ENCODE results near the gene KSR2.
A peak's percentile ranks its signal among the peaks of the same experiment; 100 is the strongest.
"Not testable (repeated sequence)": the region's sequence is repeated elsewhere in the genome, so short reads cannot be mapped to it uniquely, and the experiment has no call there.

KSR2 gene

DNA sequence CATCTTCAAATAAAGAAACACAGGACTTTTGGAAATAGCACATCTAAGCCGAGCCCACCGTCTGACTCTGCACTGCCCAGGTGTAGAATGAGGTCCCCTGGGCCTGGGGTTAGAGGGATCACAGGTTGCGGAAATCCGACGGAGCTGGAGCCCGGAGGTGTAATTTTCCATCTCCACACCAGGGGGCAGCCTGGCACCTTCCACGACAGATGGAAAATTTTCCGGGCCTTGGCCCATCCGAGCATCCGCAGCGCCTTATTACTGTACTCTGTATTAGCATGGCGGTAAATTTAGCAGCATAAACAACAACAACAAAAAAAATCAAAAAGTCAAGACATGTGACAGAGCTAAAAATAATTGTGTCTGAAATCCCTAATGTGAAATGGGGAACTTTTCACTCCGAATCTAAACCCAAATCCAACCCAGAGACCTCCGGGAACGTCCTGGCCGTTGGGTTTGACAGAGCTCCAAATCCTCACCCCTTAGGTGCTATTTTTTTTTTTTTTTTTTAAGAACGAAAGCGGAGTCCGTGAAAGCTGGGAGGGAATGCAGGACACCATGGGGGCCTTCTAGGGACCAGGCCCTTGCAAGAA, 93.9 kb downstream of the KSR2 start:
- H3K36me3 ChIP-seq = no peaks in the 10 kb centered on the region
- H3K4me1 ChIP-seq (ENCODE audit: control insufficient read depth in 1 of 2, insufficient read depth in 1 of 2, low read depth in 1 of 2, low read length in 1 of 2) = no peaks in the 10 kb centered on the region
- no peak overlapping the region for H3K27ac ChIP-seq
- H3K4me3 ChIP-seq (ENCODE audit: low read depth in 1 of 2, low read length in 1 of 2) = no peak overlapping the region
- no peaks in the 10 kb centered on the region for H3K9me3 ChIP-seq
- peak; percentile 36 for TF ChIP-seq CTCF (IDR thresholded peaks at IDR 0.05)
- peaks cover 44% of the 10 kb centered on the region for H3K27me3 ChIP-seq

- H3K4me1 ChIP-seq (ENCODE audit: control insufficient read depth in 1 of 2, insufficient read depth in 1 of 2, low read depth in 1 of 2, low read length in 1 of 2); H3K36me3 ChIP-seq; H3K9me3 ChIP-seq; H3K27ac ChIP-seq; H3K4me3 ChIP-seq (ENCODE audit: low read depth in 1 of 2, low read length in 1 of 2): not testable (repeated sequence)
- peaks cover 44% of the 10 kb centered on the region for H3K27me3 ChIP-seq
Measured at GRCh38 chr12:117874198-117874597, 94.6 kb downstream of the KSR2 start.

DNA sequence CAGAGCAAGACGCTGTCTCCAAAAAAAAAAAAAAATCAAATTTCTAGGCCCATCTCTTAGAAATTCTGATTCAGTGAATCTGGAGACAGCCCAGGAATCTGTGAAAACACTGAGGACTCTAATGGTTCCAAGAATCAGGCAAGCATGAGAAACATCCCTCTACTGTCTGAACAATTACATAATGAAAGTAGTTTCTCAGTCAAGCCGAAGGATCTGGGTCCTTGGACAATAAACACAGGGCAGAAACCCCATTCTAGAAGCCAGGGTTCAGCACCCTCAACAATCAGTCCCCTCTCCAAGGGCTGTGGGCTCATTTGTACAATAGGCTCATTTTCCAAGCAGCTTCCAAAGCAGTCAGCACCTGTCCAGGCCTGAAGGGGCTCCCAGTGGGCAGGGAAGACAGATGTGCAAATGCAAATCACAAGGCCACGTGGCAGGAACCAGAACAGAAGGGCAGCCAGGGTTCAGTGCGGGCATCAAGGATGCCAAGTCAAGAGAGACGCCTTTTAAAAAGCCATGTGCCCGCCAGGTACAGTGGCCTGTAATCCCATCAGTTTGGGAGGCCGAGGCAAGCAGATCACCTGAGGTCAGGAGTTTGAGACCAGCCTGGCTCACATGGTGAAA, 96.1 kb downstream of the KSR2 start:
- TF ChIP-seq CTCF (IDR thresholded peaks at IDR 0.05) = no peak
- Histone ChIP-seq H3K4me3 (ENCODE audit: low read depth in 1 of 2, low read length in 1 of 2) (no peak overlapping the region), H3K36me3 (no peaks in the 10 kb centered on the region), H3K9me3 (no peaks in the 10 kb centered on the region), H3K27ac (no peak overlapping the region), H3K27me3 (peaks cover 30% of the 10 kb centered on the region), H3K4me1 (ENCODE audit: control insufficient read depth in 1 of 2, insufficient read depth in 1 of 2, low read depth in 1 of 2, low read length in 1 of 2) (no peaks in the 10 kb centered on the region)

- Histone ChIP-seq H3K9me3 (no peaks in the 10 kb centered on the region), H3K4me3 (ENCODE audit: low read depth in 1 of 2, low read length in 1 of 2) (no peak overlapping the region), H3K27me3 (no peaks in the 10 kb centered on the region), H3K27ac (no peak overlapping the region), H3K4me1 (ENCODE audit: control insufficient read depth in 1 of 2, insufficient read depth in 1 of 2, low read depth in 1 of 2, low read length in 1 of 2) (no peaks in the 10 kb centered on the region), H3K36me3 (no peaks in the 10 kb centered on the region)
- TF ChIP-seq CTCF (IDR thresholded peaks at IDR 0.05) = no peak
Measured at GRCh38 chr12:117869551-117869950, 99.2 kb downstream of the KSR2 start.

GRCh38 chr12:117867348-117867747, 101.4 kb downstream of the KSR2 start:
- Histone ChIP-seq H3K27me3 (no peaks in the 10 kb centered on the region), H3K9me3 (no peaks in the 10 kb centered on the region), H3K4me3 (ENCODE audit: low read depth in 1 of 2, low read length in 1 of 2) (no peak overlapping the region), H3K27ac (no peak overlapping the region), H3K4me1 (ENCODE audit: control insufficient read depth in 1 of 2, insufficient read depth in 1 of 2, low read depth in 1 of 2, low read length in 1 of 2) (no peaks in the 10 kb centered on the region), H3K36me3 (no peaks in the 10 kb centered on the region)
- no peak for TF ChIP-seq CTCF (IDR thresholded peaks at IDR 0.05)

DNA sequence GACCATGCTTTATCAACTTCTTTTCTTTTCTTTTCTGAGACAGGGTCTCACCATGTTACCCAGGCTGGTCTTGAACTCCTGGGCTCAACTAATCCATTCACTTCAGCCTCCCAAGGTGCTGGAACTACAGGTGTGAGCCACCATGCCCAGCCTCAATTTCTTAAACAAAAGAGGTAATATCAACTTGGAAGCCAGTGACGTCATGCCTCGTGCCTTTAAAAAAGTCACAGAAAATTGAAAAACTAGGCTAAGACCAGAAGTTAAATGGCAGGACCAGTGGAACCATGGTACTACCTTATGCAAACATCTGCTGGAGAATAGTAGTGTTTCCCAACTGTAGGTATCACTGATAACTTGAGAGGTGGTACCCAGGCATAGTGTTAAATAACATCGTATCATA, 103.3 kb downstream of the KSR2 start:
- H3K4me3 ChIP-seq (ENCODE audit: low read depth in 1 of 2, low read length in 1 of 2) = no peak overlapping the region
- no peaks in the 10 kb centered on the region for H3K9me3 ChIP-seq
- no peaks in the 10 kb centered on the region for H3K36me3 ChIP-seq
- no peaks in the 10 kb centered on the region for H3K27me3 ChIP-seq
- H3K4me1 ChIP-seq (ENCODE audit: control insufficient read depth in 1 of 2, insufficient read depth in 1 of 2, low read depth in 1 of 2, low read length in 1 of 2) = no peaks in the 10 kb centered on the region
- H3K27ac ChIP-seq = no peak overlapping the region
- TF ChIP-seq CTCF (IDR thresholded peaks at IDR 0.05) = no peak

Measured in neutrophil (primary cell).